Nephron (organoid): ENCODE data around the gene ATXN1.

Experiments
- H3K27ac Mint-ChIP-seq, 3 experiments: 2 replicates each; pipeline ENCODE4 v1.8.0; 2020; ENCODE audit warnings: mixed read lengths in 3 of 3, mild to moderate bottlenecking in 2 of 3, moderate library complexity in 1 of 3
- H3K27me3 Mint-ChIP-seq: 2 replicates; pipeline ENCODE4 v1.8.0; 2021; ENCODE audit warnings: low read depth, mild to moderate bottlenecking, moderate library complexity, mixed read lengths
- H3K36me3 Mint-ChIP-seq: 2 replicates; pipeline ENCODE4 v1.8.0; 2020; ENCODE audit warnings: low read depth, mixed read lengths
- H3K4me1 Mint-ChIP-seq: 2 replicates; pipeline ENCODE4 v1.8.0; 2020; ENCODE audit warnings: mixed read lengths
- H3K4me3 Mint-ChIP-seq, 3 experiments: 2 replicates each; pipeline ENCODE4 v1.8.0; 2020; ENCODE audit warnings: mild to moderate bottlenecking in 3 of 3, mixed read lengths in 3 of 3, moderate library complexity in 2 of 3
- H3K9me3 Mint-ChIP-seq: 2 replicates; pipeline ENCODE4 v1.8.0; 2020; ENCODE audit warnings: mixed read lengths
- TF ChIP-seq, protein P1 (sequence below), 3 experiments: fragments of 200-600 bp; sonication (generic); IDR thresholded peaks; one replicate each; pipeline ENCODE4 v1.5.0; 2021; ENCODE audit warnings: antibody characterized with exemption in 3 of 3; ENCODE audit not compliant: unreplicated experiment in 3 of 3

ATXN1 gene

GRCh38 chr6:16440636-16441212 is 320.5 kb downstream of the ATXN1 start:
- Mint-ChIP-seq H3K4me1 (peaks cover 16% of the 10 kb centered on the region), H3K4me3 (no peak overlapping the region)

GRCh38 chr6:16438718-16439591 is 322.3 kb downstream of the ATXN1 start:
- no peaks in the 10 kb centered on the region for H3K9me3 Mint-ChIP-seq
- TF ChIP-seq, protein P1, sequence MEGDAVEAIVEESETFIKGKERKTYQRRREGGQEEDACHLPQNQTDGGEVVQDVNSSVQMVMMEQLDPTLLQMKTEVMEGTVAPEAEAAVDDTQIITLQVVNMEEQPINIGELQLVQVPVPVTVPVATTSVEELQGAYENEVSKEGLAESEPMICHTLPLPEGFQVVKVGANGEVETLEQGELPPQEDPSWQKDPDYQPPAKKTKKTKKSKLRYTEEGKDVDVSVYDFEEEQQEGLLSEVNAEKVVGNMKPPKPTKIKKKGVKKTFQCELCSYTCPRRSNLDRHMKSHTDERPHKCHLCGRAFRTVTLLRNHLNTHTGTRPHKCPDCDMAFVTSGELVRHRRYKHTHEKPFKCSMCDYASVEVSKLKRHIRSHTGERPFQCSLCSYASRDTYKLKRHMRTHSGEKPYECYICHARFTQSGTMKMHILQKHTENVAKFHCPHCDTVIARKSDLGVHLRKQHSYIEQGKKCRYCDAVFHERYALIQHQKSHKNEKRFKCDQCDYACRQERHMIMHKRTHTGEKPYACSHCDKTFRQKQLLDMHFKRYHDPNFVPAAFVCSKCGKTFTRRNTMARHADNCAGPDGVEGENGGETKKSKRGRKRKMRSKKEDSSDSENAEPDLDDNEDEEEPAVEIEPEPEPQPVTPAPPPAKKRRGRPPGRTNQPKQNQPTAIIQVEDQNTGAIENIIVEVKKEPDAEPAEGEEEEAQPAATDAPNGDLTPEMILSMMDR (IDR thresholded peaks at IDR 0.05; ENCODE audit: unreplicated experiment in 3 of 3): no peak
- H3K4me3 Mint-ChIP-seq: no peak overlapping the region
- H3K27me3 Mint-ChIP-seq: peaks cover 5% of the 10 kb centered on the region
- peak overlapping the region in 2 of 3 experiments; percentile 66 to 70 for H3K27ac Mint-ChIP-seq
- H3K36me3 Mint-ChIP-seq: no peaks in the 10 kb centered on the region
- H3K4me1 Mint-ChIP-seq: peaks cover 31% of the 10 kb centered on the region

More at GRCh38 chr6:16440636-16441212, 320.5 kb downstream of the ATXN1 start:
- Mint-ChIP-seq H3K27ac (no peak overlapping the region), H3K27me3 (peaks cover 5% of the 10 kb centered on the region), H3K36me3 (no peaks in the 10 kb centered on the region), H3K9me3 (no peaks in the 10 kb centered on the region)
- TF ChIP-seq, protein P1 (IDR thresholded peaks at IDR 0.05; ENCODE audit: unreplicated experiment in 3 of 3): no peak

- Mint-ChIP-seq H3K4me1 (peaks cover 41% of the 10 kb centered on the region), H3K27me3 (peaks cover 5% of the 10 kb centered on the region), H3K36me3 (no peaks in the 10 kb centered on the region), H3K4me3 (no peak overlapping the region), H3K27ac (no peak overlapping the region), H3K9me3 (no peaks in the 10 kb centered on the region)
- TF ChIP-seq, protein P1 (IDR thresholded peaks at IDR 0.05; ENCODE audit: unreplicated experiment in 3 of 3): no peak
Measured at GRCh38 chr6:16437984-16438383, 323.3 kb downstream of the ATXN1 start.

- Mint-ChIP-seq H3K9me3 (no peaks in the 10 kb centered on the region), H3K4me3 (no peak overlapping the region), H3K4me1 (peaks cover 47% of the 10 kb centered on the region), H3K27me3 (peaks cover 5% of the 10 kb centered on the region), H3K27ac (no peak overlapping the region), H3K36me3 (no peaks in the 10 kb centered on the region)
- TF ChIP-seq, protein P1 (IDR thresholded peaks at IDR 0.05; ENCODE audit: unreplicated experiment in 3 of 3): no peak
Measured at GRCh38 chr6:16437095-16437494, 324.2 kb downstream of the ATXN1 start.

DNA sequence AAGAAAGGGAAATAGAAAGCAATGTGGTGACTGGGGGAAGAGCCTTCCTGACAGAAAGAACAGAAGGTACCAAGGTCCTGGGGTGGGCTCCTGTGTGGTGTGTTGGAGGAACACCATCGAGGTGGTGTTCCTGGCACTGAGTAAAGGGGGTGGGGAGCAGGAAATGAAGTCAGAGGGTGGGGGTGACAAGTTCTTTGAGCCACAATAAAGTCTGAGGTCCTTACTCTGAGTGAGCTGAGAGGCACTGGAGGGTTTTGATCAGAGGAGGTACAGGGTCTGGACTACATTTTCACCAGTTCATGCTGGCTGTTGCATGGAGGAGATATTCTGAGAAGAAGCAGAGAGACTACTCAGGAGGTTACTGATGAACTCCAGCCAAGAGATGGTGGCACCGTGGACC is 324.7 kb downstream of the ATXN1 start:
- H3K27me3 Mint-ChIP-seq: peaks cover 5% of the 10 kb centered on the region
- H3K9me3 Mint-ChIP-seq: no peaks in the 10 kb centered on the region
- peaks cover 52% of the 10 kb centered on the region for H3K4me1 Mint-ChIP-seq
- no peaks in the 10 kb centered on the region for H3K36me3 Mint-ChIP-seq
- TF ChIP-seq, protein P1 (IDR thresholded peaks at IDR 0.05; ENCODE audit: unreplicated experiment in 3 of 3): no peak
- no peak overlapping the region for H3K27ac Mint-ChIP-seq
- no peak overlapping the region for H3K4me3 Mint-ChIP-seq
